DND-41 (cell line): ENCODE data around the gene BTG2.
A peak's percentile ranks its signal among the peaks of the same experiment; 100 is the strongest.

Experiments
- EZH2 ChIP-seq: IDR thresholded peaks from 3 replicates; pipeline ENCODE4 v1.6.1; 2012; ENCODE audit warnings: borderline replicate concordance, low read depth, mild to moderate bottlenecking, moderate library complexity, low read length, inconsistent platforms; ENCODE audit not compliant: severe bottlenecking
- TF ChIP-seq, protein P1 (sequence below): IDR thresholded peaks from 2 replicates; pipeline ENCODE4 v1.5.1; 2012; ENCODE audit warnings: borderline replicate concordance, low read length, moderate library complexity, mild to moderate bottlenecking; ENCODE audit not compliant: poor library complexity, severe bottlenecking; ENCODE audit errors: extremely low read depth

DNA sequence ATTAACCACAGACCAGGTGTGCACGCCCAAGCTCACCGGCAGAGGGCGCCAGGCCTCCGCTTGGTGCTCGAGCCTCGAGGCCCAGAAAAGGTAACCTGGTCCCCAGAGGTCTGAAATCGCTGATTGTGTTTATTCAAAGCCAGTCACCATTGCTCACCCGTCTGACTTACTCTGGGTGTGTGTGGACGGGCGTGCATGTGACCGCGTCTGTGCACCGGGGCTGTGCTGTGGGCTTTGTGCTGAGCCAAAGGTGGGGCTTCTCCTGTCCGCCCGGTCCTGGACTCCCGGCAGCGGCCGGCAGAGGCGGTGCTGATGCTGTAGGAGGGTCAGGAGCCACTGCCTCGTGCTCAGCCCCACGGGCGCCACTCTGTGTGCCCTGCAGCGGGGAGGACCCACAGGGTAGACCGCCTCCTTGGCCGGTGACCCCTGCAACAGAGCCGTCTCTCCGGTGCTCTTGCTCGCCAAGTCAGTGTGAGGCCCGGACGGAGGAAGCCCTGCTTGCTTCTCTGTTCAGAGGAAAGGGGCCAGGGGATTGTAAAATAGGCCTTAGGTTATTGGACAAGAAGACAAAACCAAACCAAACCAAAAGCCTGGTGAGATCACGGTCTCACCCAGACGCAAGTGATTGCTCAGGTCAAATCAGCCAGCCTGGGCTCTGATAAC lies 32.0 kb upstream of the BTG2 start:
- TF ChIP-seq, protein P1, sequence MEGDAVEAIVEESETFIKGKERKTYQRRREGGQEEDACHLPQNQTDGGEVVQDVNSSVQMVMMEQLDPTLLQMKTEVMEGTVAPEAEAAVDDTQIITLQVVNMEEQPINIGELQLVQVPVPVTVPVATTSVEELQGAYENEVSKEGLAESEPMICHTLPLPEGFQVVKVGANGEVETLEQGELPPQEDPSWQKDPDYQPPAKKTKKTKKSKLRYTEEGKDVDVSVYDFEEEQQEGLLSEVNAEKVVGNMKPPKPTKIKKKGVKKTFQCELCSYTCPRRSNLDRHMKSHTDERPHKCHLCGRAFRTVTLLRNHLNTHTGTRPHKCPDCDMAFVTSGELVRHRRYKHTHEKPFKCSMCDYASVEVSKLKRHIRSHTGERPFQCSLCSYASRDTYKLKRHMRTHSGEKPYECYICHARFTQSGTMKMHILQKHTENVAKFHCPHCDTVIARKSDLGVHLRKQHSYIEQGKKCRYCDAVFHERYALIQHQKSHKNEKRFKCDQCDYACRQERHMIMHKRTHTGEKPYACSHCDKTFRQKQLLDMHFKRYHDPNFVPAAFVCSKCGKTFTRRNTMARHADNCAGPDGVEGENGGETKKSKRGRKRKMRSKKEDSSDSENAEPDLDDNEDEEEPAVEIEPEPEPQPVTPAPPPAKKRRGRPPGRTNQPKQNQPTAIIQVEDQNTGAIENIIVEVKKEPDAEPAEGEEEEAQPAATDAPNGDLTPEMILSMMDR: peak; percentile 99
- no peak for TF ChIP-seq EZH2
